GM18526 (cell line): ENCODE measurements around the gene CAMK1D.

Experiments used
- POLR2A ChIP-seq: IDR thresholded peaks from 3 replicates; pipeline ENCODE4 v1.6.1; 2011; ENCODE audit not compliant: insufficient read length; ENCODE audit errors: extremely low read depth

The CAMK1D gene

DNA sequence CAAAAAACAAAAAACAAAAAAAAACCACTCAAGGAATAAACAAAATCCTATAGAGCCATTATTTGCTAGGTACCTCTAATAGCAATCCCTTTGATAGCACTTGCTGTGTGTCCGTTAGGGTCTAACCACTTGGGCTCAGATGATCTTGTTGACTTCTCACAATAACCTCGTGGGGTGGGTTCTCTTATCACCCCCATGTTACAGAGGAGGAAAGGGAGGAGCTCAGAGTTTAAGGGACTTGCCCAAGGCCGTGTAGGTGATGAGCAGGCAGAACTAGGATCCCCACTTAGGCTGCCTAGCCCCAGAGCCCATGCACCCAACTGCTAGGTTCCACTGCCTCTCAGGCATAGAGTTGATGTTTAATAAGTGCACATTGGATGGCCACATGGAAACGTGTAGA is 131.1 kb downstream of the CAMK1D start:
- no peak for TF ChIP-seq POLR2A

DNA sequence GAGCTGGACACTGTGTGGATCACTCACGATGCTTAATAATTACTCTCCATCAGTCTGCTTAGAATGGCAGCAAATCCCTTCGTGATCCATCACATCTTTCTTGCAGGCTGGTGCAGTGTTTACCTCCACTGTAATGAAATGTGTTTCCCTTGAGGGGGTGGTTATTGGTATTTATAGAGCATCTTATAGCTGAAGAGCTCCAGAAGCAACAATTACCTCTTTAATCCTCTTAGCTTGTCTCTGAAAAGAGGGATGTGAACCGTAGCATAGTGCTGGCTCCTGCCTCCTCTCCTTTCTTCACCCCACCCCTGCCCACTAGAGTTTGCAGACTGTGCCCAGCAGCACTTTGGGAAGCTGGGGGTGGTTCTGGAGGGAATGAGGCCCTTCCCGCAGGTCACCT is 132.6 kb downstream of the CAMK1D start:
- TF ChIP-seq POLR2A = no peak

DNA sequence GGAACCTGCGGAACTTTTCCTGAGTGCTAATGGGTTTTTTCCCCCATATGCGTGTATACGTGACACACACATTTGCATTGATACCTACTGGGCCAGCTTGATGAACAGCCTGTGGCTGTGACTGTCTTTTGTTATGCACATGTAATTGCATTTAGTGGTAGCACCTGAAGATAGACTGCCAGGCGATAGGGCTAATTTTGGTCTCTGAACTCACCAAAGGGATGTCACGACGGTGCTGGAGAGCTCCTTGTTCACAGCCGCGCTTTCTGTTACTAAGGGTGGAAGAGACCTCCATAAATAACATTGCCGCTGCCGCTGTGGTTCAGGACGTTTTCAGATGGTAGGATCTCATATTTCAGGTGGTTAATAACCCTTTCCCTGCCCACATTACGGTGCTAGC is 133.2 kb downstream of the CAMK1D start:
- TF ChIP-seq POLR2A = no peak

DNA sequence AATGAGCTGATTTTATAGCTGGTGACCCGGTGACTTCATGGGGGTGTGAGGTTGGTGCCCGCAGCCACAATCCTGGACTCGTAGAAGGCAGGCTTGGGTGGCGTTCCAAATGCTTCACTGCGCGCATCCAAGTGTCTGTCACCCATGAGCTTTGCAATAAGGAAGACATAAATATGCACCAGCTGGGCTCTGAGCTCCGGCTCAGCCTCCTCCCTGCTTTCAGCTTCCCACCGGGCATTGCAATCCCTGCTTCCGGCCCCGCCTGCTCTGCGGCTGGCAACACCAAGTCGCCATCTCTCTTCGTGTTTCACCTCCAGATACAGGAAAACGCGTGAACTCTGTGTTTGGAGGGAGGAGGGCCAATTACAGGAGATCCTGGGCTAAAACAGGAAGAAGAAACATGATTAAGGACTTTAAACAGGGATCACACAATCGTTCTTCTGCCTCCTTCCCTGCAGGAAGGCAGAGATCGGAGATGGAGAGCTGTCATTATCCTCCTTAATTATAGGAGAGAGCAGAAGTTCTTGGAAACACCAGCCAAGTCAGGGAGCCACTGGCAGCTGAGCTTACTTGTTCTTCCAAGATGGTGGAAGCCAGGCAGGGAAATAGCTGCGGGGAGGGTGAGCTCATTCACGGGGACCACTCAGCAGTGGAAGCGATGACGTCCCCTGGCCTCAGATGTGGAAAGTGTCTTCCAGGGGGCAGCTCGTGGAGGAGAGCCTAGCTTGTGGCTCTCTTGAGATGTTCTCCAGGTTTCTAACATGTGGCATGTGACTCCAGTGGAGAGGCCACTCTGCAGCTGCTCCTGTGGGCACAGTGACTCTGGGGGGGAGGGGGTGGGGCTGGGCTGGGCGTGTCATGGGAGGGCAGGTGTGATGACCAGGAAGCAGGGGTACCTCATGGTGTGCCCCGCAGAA is 134.9 kb downstream of the CAMK1D start:
- TF ChIP-seq POLR2A = no peak

DNA sequence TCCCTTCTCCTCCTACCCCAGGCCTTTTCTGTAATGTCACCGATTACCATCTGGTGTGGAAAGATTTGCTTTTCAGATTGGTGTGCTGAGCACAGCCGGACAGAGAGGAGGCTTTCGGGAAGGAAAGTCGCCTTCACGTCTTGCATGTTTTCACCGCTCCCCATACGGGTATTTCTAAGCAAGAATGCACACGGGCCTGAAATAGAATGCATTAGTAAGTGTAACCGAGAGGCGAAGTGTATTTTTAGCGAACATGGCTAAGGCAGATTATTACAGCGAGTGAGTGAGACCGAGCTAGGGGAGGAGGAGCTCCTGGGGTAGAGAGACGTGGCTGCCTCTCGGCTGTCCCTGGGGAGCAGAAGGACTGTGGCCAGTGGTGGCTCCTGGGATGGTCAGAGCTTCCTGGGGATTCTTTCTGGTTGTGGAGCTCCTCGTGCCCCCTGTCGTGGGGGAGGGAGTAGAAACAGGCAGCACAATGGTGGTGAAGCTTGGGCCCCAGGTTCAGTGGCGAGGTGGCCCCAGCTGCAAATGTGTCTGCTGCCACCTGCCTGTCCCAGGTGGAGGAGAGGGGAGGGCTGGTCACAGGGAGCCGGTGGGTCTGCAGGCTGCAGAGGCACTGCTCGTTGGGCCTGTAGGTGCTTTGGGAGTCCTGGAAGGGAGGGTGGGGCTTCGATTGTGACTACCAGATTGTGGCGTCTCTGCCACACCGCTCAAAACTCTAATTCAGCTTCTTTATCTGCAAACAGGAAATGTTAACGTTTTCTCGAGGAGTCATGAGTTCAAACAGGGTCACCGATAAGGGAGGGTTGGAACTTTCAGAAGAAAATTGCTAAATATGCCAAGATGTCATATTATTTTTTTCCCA is 135.8 kb downstream of the CAMK1D start:
- TF ChIP-seq POLR2A = no peak

DNA sequence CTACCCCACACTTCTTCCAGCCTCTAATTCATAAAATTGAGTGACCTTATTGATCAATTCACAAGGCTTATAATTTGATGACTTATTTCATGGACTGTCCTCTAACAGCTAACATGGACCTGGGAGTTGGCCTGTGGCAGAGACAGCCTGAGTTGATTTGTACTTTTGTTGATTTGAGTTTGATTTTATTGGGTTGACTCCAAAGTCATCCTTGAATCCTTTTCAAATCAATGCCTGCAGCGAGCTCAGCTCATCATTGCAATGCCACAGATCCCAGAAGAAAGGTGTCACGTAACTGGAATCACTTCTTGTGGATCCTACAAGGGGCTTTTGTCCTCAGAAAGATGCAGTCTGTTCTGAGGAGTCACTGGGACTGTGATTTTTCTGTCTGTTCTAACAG is 138.0 kb downstream of the CAMK1D start:
- TF ChIP-seq POLR2A = no peak

DNA sequence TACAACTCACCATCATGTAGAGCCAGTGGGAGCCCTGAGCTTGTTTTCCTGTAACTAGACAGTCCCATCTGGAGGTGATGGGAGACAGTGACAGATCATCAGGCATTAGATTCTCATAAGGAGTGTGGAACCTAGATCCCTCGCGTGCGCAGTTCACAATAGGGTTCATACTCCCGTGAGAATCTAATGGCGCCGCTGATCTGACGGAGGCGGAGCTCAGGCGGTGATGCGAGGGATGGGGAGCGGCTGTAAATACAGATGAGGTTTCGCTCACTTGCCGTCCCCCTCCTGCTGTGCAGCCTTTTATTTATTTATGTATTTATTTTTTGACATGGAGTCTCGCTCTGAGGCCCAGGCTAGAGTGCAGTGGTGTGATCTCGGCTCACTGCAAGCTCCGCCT is 139.3 kb downstream of the CAMK1D start:
- no peak for TF ChIP-seq POLR2A

DNA sequence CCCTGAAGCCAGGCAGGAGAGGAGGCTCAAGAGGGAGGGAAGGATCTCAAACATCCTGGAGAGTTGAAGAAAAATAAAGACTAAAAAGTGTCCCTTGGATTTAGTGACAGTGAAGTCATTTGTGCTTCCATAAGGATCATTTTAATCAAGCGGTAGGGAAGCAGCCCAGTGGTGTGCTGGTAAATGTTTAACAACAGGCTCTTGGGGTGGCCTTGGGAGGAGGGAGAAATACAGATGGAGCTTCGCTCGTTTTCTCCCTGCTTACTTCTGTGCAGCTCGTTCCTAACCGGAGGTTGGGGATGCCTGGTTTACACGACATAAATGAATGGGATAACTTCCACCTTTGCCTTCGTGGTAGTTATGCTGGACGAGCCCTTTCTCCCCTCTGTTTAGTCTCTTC is 140.0 kb downstream of the CAMK1D start:
- TF ChIP-seq POLR2A = no peak

DNA sequence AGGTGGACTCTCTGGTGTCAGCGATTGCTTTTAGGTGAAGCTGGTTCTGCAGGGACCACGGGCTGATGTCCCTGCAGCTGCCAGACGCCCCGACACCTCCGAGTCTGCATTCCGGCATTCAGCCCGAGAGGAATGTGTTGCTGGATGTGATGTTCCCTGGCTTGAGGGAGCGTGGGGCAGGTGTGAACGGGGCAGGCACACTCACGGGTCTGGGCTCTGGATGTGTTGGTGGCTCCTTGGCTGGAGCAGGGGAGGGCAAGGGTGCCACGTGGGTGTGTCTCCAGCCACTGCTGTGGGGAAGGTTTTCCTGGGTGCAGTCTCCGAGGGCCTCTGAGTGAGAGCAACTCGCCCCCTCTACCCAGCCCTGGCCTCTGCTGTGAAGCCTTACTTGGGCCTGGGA is 140.5 kb downstream of the CAMK1D start:
- TF ChIP-seq POLR2A = no peak

DNA sequence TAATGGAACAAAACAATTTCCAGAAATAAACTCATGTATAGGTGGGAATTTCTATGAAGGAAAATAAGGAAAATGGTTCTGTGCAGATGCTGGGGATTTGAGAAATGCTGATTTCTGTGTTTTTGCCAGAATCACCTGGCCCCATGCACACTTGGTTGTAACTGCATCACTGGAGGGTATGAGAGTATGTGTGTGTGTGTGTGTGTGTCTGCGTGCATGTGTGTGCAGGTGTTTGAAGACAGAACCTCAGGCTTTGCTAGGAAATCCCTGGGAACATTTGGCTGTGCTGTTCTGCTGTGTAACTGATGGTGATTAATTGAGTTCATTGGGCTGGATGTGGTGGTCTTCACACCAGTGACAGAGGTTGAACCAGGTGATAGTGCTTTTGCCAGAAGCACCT is 141.6 kb downstream of the CAMK1D start:
- no peak for TF ChIP-seq POLR2A

DNA sequence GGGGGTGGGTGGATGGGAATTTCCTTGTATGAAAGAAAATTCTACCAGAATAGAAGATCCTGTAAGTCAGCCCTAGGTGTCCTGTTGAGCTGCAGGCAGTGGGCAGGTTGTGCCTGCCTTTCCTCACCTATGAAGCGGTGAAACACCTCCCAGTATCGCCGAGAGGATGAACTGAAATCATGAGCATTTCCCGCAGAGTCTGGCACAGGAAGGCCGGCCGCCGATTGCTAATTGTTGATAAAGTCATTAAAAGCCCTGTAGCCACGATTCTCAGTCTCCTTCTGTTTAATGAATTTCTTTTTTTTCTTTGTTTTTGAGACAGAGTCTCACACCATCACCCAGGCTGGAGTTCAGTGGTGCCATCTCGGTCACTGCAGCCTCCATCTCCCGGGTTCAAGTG is 142.1 kb downstream of the CAMK1D start:
- no peak for TF ChIP-seq POLR2A

DNA sequence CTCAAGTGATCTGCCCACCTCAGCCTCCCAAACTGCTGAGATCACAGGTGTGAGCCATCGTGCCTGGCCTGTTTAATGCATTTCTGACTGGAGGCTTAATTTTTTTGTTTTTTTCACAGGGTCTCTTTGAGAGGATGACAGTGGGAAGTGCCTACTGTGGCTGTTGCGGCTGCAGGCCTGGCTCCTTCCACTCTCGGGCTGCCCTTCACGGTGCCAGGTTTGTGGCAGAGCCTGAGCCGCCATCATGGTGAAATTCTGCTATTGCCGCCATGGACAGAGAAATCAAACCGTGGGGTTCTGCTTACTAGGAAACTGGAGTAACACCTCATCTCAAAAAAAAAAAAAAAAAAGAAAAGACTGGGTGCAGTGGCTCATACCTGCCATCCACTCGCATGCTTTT is 142.7 kb downstream of the CAMK1D start:
- no peak for TF ChIP-seq POLR2A

DNA sequence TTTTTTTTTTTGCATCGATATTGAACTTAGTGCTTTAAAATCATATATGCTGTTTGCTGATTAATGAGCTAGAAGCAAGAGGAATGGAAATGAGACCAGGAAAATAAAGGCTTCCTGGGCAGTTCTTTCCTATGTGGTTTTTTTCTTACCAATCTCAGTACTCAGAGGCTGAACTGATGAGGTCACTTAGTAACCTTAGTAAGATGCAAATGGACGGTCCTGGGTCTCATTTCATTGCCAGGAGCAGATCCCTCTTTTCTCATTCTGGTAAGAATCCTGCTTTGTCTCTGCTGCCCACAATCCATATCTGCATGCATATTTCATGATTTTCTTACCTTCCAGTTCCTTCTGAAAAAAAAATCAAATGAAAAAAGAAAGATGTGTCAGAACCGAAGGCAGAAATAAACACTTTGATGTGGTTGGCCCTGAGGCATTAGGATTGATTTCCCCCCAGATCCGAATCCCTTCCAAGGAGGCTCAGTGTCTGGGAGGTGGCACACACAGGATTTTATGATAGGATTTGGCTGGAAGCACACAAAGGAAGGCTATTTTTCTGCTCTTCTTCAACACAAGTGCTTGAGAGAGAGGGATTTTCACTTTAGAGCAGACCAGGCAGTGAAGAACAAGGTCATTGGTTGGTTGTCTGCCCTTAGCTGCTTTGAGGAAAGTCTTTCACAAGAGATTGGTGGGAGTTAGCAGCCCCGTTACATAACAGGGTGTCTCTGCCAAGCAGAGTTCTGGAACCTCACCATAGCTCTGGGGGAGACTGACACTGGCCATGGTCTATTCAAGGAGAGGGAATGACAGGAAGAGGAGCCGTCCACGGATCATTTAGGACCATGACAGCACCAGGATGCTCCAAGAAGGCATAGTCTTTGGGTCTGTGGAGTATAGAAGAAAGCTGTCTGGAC is 150.0 kb downstream of the CAMK1D start:
- TF ChIP-seq POLR2A = no peak

DNA sequence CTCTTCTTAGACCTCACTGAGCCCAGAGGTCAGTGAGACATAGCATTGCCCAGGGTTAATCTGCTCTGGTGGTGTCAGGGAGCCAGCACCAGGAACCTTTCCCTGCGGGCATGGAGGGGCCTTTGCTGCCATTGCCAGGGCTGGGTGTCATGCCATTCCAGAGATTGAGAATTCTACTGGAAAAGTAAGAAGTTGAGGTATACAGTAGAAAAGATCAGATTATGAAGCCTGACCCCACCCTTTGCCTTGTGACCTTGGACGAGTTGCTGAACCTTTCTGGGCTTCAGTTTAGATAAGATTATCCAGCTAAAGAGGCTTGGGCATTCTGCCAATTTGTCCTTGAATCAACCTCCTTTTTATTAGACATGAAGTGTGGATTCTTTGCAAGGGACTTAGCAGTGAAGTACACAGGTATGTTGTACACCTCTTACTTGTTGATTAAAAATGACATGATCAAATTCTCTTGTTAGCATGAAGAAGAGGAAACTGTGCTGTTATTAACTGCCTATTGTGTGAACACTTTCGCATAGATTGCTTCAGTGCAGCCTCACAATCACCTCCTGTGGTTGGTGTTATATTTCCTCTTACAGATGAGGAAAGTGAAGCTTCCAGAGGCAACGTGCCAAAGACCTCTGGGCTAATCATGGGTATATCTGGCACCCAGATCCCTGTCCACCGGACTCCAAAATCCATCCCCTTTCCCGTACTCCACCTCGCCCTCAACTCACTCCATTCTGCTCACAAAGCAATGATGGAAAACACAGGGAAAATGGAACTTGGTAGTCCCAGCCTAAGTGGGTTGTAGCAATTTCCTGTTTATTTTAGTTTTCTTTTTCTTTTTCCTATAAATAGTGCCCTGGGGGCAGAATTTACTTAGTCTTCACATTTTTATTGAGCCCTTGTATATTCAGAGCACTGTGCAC is 151.3 kb downstream of the CAMK1D start:
- TF ChIP-seq POLR2A = no peak
